ENCODE data around the gene SH3D21. TPM values are rescaled to one million over a fixed set of nuclear protein-coding genes. Genes with fewer than 3 reads are reported as not detected.

Gene SH3D21
- total RNA-seq, 2 donors from 2014 or later, result 3.9 to 5.6 TPM

DNA sequence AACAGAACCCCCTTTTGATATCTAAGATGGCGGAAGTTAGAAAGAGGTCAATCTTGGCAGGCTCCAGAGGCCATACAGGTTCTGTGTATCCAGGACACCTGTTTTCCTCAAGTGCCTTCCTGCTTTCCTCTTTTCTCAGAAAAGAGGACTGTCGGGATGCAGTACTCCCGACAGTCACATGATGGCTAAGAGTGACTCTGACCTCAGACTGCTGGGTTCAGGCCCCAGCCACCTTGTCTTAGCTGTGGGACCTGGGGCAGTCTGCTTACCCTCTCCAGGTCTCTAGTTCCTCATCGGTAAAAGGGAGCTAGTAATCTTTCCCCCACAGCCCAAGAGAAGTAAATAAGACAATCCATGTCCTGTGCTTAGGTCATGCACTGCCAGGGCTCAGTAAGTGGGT lies 49.6 kb downstream of the SH3D21 start:
- no peaks in the 10 kb centered on the region for H3K27me3 ChIP-seq (replicated peaks; ENCODE audit: insufficient read depth)
- no peaks in the 10 kb centered on the region for H3K9me3 ChIP-seq
- DNase-seq (ENCODE audit: low spot score) (no peak), ATAC-seq (ENCODE audit: insufficient number of reproducible peaks, low FRiP score, low read depth) (no peak)
- peaks cover 20 to 46% of the 10 kb centered on the region in 2 donors for H3K4me1 ChIP-seq (ENCODE audit: control insufficient read depth in 1 of 2, low read depth in 2 of 2)
- peaks cover 33% of the 10 kb centered on the region for H3K36me3 ChIP-seq
- H3K4me3 ChIP-seq, result no peak overlapping the region
- TF ChIP-seq, protein P1, sequence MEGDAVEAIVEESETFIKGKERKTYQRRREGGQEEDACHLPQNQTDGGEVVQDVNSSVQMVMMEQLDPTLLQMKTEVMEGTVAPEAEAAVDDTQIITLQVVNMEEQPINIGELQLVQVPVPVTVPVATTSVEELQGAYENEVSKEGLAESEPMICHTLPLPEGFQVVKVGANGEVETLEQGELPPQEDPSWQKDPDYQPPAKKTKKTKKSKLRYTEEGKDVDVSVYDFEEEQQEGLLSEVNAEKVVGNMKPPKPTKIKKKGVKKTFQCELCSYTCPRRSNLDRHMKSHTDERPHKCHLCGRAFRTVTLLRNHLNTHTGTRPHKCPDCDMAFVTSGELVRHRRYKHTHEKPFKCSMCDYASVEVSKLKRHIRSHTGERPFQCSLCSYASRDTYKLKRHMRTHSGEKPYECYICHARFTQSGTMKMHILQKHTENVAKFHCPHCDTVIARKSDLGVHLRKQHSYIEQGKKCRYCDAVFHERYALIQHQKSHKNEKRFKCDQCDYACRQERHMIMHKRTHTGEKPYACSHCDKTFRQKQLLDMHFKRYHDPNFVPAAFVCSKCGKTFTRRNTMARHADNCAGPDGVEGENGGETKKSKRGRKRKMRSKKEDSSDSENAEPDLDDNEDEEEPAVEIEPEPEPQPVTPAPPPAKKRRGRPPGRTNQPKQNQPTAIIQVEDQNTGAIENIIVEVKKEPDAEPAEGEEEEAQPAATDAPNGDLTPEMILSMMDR (IDR thresholded peaks at IDR 0.05), result no peak
- no peak overlapping the region for H3K27ac ChIP-seq

DNA sequence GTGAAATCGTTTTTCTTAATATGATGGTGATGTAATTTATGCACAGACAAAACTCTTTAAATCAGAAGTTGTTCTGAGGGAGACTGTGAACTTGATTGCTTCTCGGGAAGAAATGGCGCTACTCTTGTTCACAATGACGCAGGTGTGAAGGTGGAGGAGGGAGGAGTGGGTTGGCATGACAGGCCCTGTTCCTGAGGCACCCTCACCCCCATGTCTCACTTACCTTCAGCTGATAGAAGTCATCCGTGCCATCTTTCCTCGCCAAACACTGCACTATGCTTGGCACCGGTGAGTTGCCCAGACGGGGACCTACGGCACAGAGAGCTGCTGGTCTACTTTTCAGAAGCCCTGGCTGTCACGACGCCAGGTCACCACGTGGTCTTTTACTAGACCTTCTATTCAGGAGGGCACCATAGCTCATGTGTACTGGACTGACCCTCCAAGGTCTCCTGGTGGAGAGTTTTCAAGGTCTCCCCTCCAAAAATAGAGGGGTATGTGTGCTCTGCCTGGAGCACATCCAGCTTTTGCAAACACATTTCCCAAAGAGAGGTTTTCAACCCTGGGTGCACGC lies 52.4 kb downstream of the SH3D21 start:
- DNase-seq (ENCODE audit: low spot score) (no peak), ATAC-seq (ENCODE audit: insufficient number of reproducible peaks, low FRiP score, low read depth) (no peak)
- no peak overlapping the region for H3K27ac ChIP-seq
- H3K27me3 ChIP-seq (replicated peaks; ENCODE audit: insufficient read depth), result no peaks in the 10 kb centered on the region
- TF ChIP-seq, protein P1 (IDR thresholded peaks at IDR 0.05), result no peak
- no peaks in the 10 kb centered on the region for H3K9me3 ChIP-seq
- no peak overlapping the region for H3K4me3 ChIP-seq
- H3K4me1 ChIP-seq (ENCODE audit: control insufficient read depth in 1 of 2, low read depth in 2 of 2), result peaks cover 0 to 18% of the 10 kb centered on the region in 2 donors
- peaks cover 38% of the 10 kb centered on the region for H3K36me3 ChIP-seq

DNA sequence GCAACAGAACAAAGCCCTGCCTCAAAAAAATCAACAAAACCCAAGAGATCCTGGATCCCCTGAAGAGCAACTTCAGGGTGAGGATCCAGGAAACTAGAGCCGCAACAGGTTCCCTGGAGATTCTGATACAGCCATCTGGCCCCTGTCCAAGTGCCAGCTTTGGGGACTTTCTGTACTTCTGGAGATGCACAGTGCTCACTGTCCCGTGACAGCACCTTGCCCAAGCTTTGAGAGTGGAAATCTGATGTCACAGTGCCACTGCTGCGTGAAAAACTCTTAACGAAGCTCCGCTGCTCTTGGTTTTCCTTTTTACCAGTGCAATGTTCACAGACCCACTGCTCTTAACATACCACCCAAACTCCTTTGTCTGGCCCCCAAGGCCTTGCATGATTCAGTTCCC lies 53.2 kb downstream of the SH3D21 start:
- Histone ChIP-seq H3K4me3 (no peak overlapping the region), H3K4me1 (ENCODE audit: control insufficient read depth in 1 of 2, low read depth in 2 of 2) (peaks cover 0 to 17% of the 10 kb centered on the region in 2 donors), H3K27ac (no peak overlapping the region), H3K9me3 (no peaks in the 10 kb centered on the region), H3K27me3 (replicated peaks; ENCODE audit: insufficient read depth) (no peaks in the 10 kb centered on the region), H3K36me3 (peaks cover 31% of the 10 kb centered on the region)
- no peak for ATAC-seq (ENCODE audit: insufficient number of reproducible peaks, low FRiP score, low read depth)
- TF ChIP-seq, protein P1 (IDR thresholded peaks at IDR 0.05), result no peak
- no peak for DNase-seq (ENCODE audit: low spot score)

DNA sequence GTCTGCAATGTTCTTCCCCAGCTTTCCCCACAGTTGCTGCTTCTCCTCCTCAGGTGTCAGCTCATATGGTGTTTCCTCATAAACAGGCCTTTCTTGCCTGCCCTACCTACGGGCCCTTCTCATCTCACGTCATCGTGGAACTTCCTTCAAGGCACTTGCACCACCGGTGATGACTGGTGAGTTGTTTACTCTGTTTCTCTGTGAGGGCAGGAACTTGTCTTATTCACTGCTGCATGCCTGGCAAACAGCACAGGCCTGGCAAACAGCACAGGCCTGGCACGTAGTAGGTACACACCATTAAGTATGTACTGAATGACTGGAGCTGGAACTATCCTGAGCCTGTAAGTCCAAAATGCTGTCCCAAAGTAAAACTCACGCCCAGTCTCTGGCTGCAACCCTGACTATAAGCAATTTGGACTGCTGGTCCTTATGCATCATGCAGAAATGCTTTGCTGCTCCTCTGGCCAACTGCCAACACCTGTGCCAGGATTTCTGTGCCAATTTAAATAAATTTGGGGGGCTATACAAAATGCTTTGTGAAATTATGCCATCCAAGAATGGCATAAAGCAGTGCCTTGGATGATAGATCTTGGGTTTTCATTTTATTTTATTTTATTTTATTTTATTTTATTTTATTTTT lies 53.9 kb downstream of the SH3D21 start:
- Histone ChIP-seq H3K9me3 (no peaks in the 10 kb centered on the region), H3K4me1 (ENCODE audit: control insufficient read depth in 1 of 2, low read depth in 2 of 2) (peaks cover 0 to 17% of the 10 kb centered on the region in 2 donors), H3K27ac (no peak overlapping the region), H3K27me3 (replicated peaks; ENCODE audit: insufficient read depth) (no peaks in the 10 kb centered on the region), H3K4me3 (no peak overlapping the region), H3K36me3 (peaks cover 25% of the 10 kb centered on the region)
- TF ChIP-seq, protein P1 (IDR thresholded peaks at IDR 0.05), result no peak
- DNase-seq (ENCODE audit: low spot score), result no peak
- ATAC-seq (ENCODE audit: insufficient number of reproducible peaks, low FRiP score, low read depth), result no peak

DNA sequence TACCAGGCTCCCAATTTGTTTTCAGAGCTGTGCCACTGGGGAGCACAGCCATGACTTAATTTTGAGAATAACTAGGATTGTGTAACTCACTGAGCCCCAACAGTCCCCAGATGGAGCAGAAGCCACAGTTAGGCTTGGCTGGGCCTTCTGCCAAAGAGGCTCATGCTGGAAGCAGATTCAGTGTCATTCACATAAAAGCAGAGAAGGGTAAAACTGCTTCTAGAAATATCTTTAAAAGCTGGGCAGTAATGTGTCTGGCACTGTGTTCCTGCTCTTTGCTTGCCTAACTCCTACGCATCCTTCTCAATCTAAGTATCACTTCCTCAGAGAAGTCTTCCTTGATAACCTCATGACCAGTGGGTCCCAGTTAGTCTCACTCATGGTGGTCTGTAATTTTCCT lies 59.2 kb downstream of the SH3D21 start:
- Histone ChIP-seq H3K9me3 (no peaks in the 10 kb centered on the region), H3K27ac (peak overlapping the region in 1 of 2 donors; percentile 20), H3K4me3 (no peak overlapping the region), H3K4me1 (ENCODE audit: control insufficient read depth in 1 of 2, low read depth in 2 of 2) (peaks cover 12 to 29% of the 10 kb centered on the region in 2 donors), H3K27me3 (replicated peaks; ENCODE audit: insufficient read depth) (no peaks in the 10 kb centered on the region), H3K36me3 (peaks cover 5% of the 10 kb centered on the region)
- TF ChIP-seq, protein P1 (IDR thresholded peaks at IDR 0.05), result no peak
- DNase-seq (ENCODE audit: low spot score) (no peak), ATAC-seq (ENCODE audit: insufficient number of reproducible peaks, low FRiP score, low read depth) (no peak)

All from thoracic aorta (tissue), 2 donors.